SK-N-SH treated with all-trans-retinoic acid at 6 μM for 48 hours (cell line): Measurements from ENCODE around the gene SEMA4D.

Experiments
- ATAC-seq: fragments of 200-7000 bp; cut with Tn5 transposase; 3 replicates; pipeline ENCODE4 v1.9.1; 2020; ENCODE audit warnings: mild to moderate bottlenecking, moderate library complexity
- BACH2 ChIP-seq: fragments of 250-450 bp; sonication (Bioruptor Pico); IDR thresholded peaks from 2 replicates; pipeline ENCODE4 v1.9.0; 2021; ENCODE audit warnings: mild to moderate bottlenecking, borderline replicate concordance
- CSDC2 ChIP-seq: fragments of 250-450 bp; sonication (Bioruptor Pico); IDR thresholded peaks from 2 replicates; pipeline ENCODE4 v1.5.0; 2020; ENCODE audit warnings: mild to moderate bottlenecking, moderate library complexity
- GLIS3 ChIP-seq: fragments of 250-450 bp; sonication (Bioruptor Pico); IDR thresholded peaks from 2 replicates; pipeline ENCODE4 v1.5.0; 2020; ENCODE audit warnings: mild to moderate bottlenecking, moderate library complexity
- OSR1 ChIP-seq: fragments of 250-450 bp; sonication (Bioruptor Pico); IDR thresholded peaks from 2 replicates; pipeline ENCODE4 v1.8.0; 2022; ENCODE audit warnings: moderate library complexity, mild to moderate bottlenecking, inconsistent platforms
- PATZ1 ChIP-seq: fragments of 250-450 bp; sonication (Bioruptor Pico); IDR thresholded peaks from 2 replicates; pipeline ENCODE4 v1.8.0; 2020; ENCODE audit warnings: mild to moderate bottlenecking, moderate library complexity, borderline replicate concordance
- PPARA ChIP-seq: fragments of 250-450 bp; sonication (Bioruptor Pico); IDR thresholded peaks from 2 replicates; pipeline ENCODE4 v1.5.0; 2020; ENCODE audit warnings: mild to moderate bottlenecking, borderline replicate concordance
- RARB ChIP-seq: fragments of 250-450 bp; sonication (Bioruptor Pico); IDR thresholded peaks from 2 replicates; pipeline ENCODE4 v1.8.0; 2021; ENCODE audit warnings: mild to moderate bottlenecking, moderate library complexity
- SNAI2 ChIP-seq: fragments of 250-450 bp; sonication (Bioruptor Pico); IDR thresholded peaks from 2 replicates; pipeline ENCODE4 v1.5.0; 2020; ENCODE audit warnings: mild to moderate bottlenecking, moderate library complexity
- TCF4 ChIP-seq: fragments of 250-450 bp; sonication (Bioruptor Pico); IDR thresholded peaks from 2 replicates; pipeline ENCODE4 v1.8.0; 2021; ENCODE audit warnings: mild to moderate bottlenecking, moderate library complexity, borderline replicate concordance
- TOX ChIP-seq: fragments of 250-450 bp; sonication (Bioruptor Pico); IDR thresholded peaks from 2 replicates; pipeline ENCODE4 v1.8.0; 2021; ENCODE audit warnings: mild to moderate bottlenecking, moderate library complexity, borderline replicate concordance
- TSHZ2 ChIP-seq: fragments of 250-450 bp; sonication (Bioruptor Pico); IDR thresholded peaks from 2 replicates; pipeline ENCODE4 v1.5.0; 2020; ENCODE audit warnings: mild to moderate bottlenecking, moderate library complexity
- ZC3H10 ChIP-seq: fragments of 250-450 bp; sonication (Bioruptor Pico); IDR thresholded peaks from 2 replicates; pipeline ENCODE4 v1.5.1; 2021; ENCODE audit warnings: mild to moderate bottlenecking, moderate library complexity
- ZFP3 ChIP-seq: fragments of 250-450 bp; sonication (Bioruptor Pico); IDR thresholded peaks from 2 replicates; pipeline ENCODE4 v1.5.0; 2020; ENCODE audit warnings: mild to moderate bottlenecking, moderate library complexity
- ZFP30 ChIP-seq: fragments of 450-650 bp; formaldehyde crosslinking; IDR thresholded peaks from 2 replicates; pipeline ENCODE4 v1.5.0; 2022; ENCODE audit warnings: mild to moderate bottlenecking, moderate library complexity
- ZNF565 ChIP-seq: fragments of 450-650 bp; formaldehyde crosslinking; conservative IDR thresholded peaks from 2 replicates; pipeline ENCODE4 v1.5.0; 2020; ENCODE audit warnings: low read depth, mild to moderate bottlenecking, moderate library complexity
- ZNF70 ChIP-seq: fragments of 450-650 bp; formaldehyde crosslinking; IDR thresholded peaks from 2 replicates; pipeline ENCODE4 v1.5.0; 2020; ENCODE audit warnings: mild to moderate bottlenecking, moderate library complexity
- ZNF8 ChIP-seq: fragments of 450-650 bp; formaldehyde crosslinking; IDR thresholded peaks from 2 replicates; pipeline ENCODE4 v1.5.0; 2020; ENCODE audit warnings: mild to moderate bottlenecking, moderate library complexity
- TF ChIP-seq, protein P1 (sequence below): fragments of 250-450 bp; sonication (Bioruptor Pico); IDR thresholded peaks from 2 replicates; pipeline ENCODE4 v1.5.1; 2020; ENCODE audit warnings: low read depth, mild to moderate bottlenecking, moderate library complexity
- TF ChIP-seq, protein P2 (sequence below): fragments of 250-450 bp; sonication (Bioruptor Pico); IDR thresholded peaks from 2 replicates; pipeline ENCODE4 v1.8.0; 2021; ENCODE audit warnings: low read depth, mild to moderate bottlenecking, moderate library complexity, borderline replicate concordance
- TF ChIP-seq, protein P3 (sequence below): fragments of 250-450 bp; sonication (Bioruptor Pico); IDR thresholded peaks from 2 replicates; pipeline ENCODE4 v1.5.1; 2021; ENCODE audit warnings: mild to moderate bottlenecking, moderate library complexity

SEMA4D gene

DNA sequence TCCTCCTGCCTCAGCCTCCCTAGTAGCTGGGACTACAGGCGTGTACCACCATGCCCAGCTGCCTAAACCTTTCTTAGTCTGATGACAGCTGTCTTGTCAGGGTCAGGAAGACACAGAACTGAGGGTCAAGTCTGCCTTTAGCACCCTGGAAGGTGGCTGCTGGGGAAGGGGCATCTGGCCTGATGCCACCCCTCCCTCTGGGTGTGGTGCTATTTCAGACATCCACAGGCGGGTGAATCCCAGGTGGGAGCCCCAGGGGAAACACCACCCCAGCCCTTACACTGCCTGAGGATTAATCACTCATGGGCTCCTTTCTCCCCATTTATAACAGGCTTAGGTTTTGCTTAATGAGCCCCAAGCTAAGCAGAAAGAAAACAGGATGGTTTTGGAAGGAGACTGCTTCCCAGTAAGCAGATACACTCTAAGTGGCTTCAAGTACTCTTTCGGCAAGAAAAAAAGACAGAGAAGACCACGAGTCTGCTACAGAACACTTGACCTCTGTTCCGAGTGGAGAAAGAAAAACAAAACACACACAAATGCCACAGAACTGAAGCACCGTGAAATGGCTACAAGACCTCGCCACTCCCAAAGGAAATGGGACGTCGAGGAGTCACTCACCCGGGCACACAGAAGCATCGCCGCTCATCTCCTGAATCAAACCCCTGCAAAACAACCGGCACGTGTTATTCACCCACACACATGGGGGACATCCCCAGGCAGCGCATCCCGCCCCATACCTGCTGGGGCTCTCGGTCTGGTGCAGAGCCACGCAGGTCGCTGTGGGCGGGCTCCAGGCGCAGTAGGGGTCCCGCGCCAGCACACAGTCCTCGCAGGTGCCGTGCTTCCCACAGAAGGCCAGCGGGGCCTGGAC lies 117.2 kb downstream of the SEMA4D start:
- TF ChIP-seq RARB (no peak), TCF4 (CRISPR knock-in tag) (no peak)
- TF ChIP-seq, protein P1, sequence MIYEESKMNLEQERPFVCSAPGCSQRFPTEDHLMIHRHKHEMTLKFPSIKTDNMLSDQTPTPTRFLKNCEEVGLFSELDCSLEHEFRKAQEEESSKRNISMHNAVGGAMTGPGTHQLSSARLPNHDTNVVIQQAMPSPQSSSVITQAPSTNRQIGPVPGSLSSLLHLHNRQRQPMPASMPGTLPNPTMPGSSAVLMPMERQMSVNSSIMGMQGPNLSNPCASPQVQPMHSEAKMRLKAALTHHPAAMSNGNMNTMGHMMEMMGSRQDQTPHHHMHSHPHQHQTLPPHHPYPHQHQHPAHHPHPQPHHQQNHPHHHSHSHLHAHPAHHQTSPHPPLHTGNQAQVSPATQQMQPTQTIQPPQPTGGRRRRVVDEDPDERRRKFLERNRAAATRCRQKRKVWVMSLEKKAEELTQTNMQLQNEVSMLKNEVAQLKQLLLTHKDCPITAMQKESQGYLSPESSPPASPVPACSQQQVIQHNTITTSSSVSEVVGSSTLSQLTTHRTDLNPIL (CRISPR knock-in tag): no peak
- ATAC-seq: no peak

GRCh38 chr9:89379508-89380115 lies 118.3 kb downstream of the SEMA4D start:
- no peak for TF ChIP-seq TCF4 (CRISPR knock-in tag)
- no peak for TF ChIP-seq TSHZ2 (CRISPR knock-in tag)
- no peak for TF ChIP-seq OSR1 (CRISPR knock-in tag)
- no peak for TF ChIP-seq ZNF70 (CRISPR knock-in tag)
- TF ChIP-seq, protein P2, sequence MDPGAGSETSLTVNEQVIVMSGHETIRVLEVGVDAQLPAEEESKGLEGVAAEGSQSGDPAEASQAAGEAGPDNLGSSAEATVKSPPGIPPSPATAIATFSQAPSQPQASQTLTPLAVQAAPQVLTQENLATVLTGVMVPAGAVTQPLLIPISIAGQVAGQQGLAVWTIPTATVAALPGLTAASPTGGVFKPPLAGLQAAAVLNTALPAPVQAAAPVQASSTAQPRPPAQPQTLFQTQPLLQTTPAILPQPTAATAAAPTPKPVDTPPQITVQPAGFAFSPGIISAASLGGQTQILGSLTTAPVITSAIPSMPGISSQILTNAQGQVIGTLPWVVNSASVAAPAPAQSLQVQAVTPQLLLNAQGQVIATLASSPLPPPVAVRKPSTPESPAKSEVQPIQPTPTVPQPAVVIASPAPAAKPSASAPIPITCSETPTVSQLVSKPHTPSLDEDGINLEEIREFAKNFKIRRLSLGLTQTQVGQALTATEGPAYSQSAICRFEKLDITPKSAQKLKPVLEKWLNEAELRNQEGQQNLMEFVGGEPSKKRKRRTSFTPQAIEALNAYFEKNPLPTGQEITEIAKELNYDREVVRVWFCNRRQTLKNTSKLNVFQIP (CRISPR knock-in tag): no peak
- no peak for TF ChIP-seq ZNF565 (CRISPR knock-in tag)
- TF ChIP-seq PATZ1 (CRISPR knock-in tag): no peak
- no peak for TF ChIP-seq ZNF8 (CRISPR knock-in tag)
- no peak for TF ChIP-seq CSDC2 (CRISPR knock-in tag)
- no peak for TF ChIP-seq PPARA
- no peak for TF ChIP-seq RARB
- no peak for TF ChIP-seq ZFP30 (CRISPR knock-in tag)
- no peak for TF ChIP-seq ZC3H10 (CRISPR knock-in tag)
- TF ChIP-seq, all 23 proteins: peak for 0
- no peak for ATAC-seq

DNA sequence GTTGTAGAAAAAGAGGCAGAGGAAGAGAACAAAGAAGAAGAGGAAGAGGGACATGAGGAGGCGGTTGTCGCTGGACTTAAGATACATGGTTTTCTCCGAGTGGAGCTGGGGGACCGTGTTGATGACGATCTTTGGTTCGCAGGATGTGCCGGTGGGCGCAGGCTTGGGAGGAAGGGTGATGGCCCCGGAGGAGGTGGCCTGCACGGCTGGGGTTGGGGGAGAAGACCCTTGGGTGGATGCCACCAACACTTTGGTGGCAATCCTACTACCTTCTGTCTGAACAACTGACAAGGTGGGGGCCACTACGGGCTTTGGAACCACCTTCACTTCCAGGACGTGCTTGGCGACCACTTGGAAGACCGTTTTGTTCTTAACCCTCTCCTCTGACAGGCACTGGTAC lies 118.9 kb downstream of the SEMA4D start:
- ATAC-seq: no peak
- TF ChIP-seq OSR1 (CRISPR knock-in tag) (no peak), SNAI2 (CRISPR knock-in tag) (no peak), PPARA (no peak), RARB (no peak), ZFP3 (CRISPR knock-in tag) (no peak), CSDC2 (CRISPR knock-in tag) (no peak), BACH2 (CRISPR knock-in tag) (no peak), ZFP30 (CRISPR knock-in tag) (no peak), TSHZ2 (CRISPR knock-in tag) (no peak), TCF4 (CRISPR knock-in tag) (no peak), GLIS3 (CRISPR knock-in tag) (no peak), TOX (CRISPR knock-in tag) (no peak), PATZ1 (CRISPR knock-in tag) (no peak), ZNF70 (CRISPR knock-in tag) (no peak)
- TF ChIP-seq, protein P3, sequence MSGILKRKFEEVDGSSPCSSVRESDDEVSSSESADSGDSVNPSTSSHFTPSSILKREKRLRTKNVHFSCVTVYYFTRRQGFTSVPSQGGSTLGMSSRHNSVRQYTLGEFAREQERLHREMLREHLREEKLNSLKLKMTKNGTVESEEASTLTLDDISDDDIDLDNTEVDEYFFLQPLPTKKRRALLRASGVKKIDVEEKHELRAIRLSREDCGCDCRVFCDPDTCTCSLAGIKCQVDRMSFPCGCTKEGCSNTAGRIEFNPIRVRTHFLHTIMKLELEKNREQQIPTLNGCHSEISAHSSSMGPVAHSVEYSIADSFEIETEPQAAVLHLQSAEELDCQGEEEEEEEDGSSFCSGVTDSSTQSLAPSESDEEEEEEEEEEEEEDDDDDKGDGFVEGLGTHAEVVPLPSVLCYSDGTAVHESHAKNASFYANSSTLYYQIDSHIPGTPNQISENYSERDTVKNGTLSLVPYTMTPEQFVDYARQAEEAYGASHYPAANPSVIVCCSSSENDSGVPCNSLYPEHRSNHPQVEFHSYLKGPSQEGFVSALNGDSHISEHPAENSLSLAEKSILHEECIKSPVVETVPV (CRISPR knock-in tag): no peak
